Measurements from ENCODE around the gene SLC22A25. TPM values are rescaled to one million over a fixed set of nuclear protein-coding genes. Genes with fewer than 3 reads are reported as not detected.

SLC22A25 gene
- 0.04 TPM for total RNA-seq
- polyA plus RNA-seq (ENCODE audit: insufficient read depth in 1 of 8, insufficient read length in 8 of 8, low replicate concordance in 1 of 8) = under 1 TPM in 2 of 8 donors, not detected in 6; 0.09 to 0.17 TPM
- long read RNA-seq, donor 1 = 0 reads
- long read RNA-seq, donor 2 = 0 reads
- long read RNA-seq, donor 3 = 0 reads
- long read RNA-seq, donor 4 = 0 reads
- long read RNA-seq, donor 5 = 0 reads
- long read RNA-seq, donor 6 = 0 reads
- long read RNA-seq, donor 7 = 0 reads
- long read RNA-seq, donor 8 = 0 reads
- long read RNA-seq, donor 9 = 0 reads
- long read RNA-seq, donor 10 = 0 reads
- long read RNA-seq, donor 11 = 0 reads

GRCh38 chr11:63243533-63243932 is at the start of gene SLC22A25:
TSS of gene SLC22A25 (minus strand) at chr11:63243599. CDS start at chr11:63229652, 13,947 bp downstream.
- H3K4me1 ChIP-seq (ENCODE audit: control insufficient read depth, insufficient read depth, low read length) = no peaks in the 10 kb centered on the region
- 89% methylated on average over 2 of the region's 5 CpGs for WGBS (ENCODE audit: insufficient coverage)
- H3K27me3 ChIP-seq (ENCODE audit: control insufficient read depth, insufficient read depth, low read length) = no peaks in the 10 kb centered on the region
- no peak for DNase-seq
- no peaks in the 10 kb centered on the region for H3K9me3 ChIP-seq (replicated peaks; ENCODE audit: control insufficient read depth, low read depth, low read length)
- no peak within 1 kb of the TSS for H3K27ac ChIP-seq (ENCODE audit: low read length)
- H3K36me3 ChIP-seq (ENCODE audit: control insufficient read depth, insufficient read depth, low read length) = no peaks in the 10 kb centered on the region
- no peak within 1 kb of the TSS for H3K4me3 ChIP-seq (ENCODE audit: low read length)

GRCh38 chr11:63290285-63290684 is 46.9 kb upstream of the SLC22A25 start:
- Histone ChIP-seq H3K9me3 (replicated peaks; ENCODE audit: control insufficient read depth, low read depth, low read length) (no peaks in the 10 kb centered on the region), H3K27ac (ENCODE audit: low read length) (no peak overlapping the region), H3K4me3 (ENCODE audit: low read length) (no peak overlapping the region), H3K36me3 (ENCODE audit: control insufficient read depth, insufficient read depth, low read length) (no peaks in the 10 kb centered on the region), H3K27me3 (ENCODE audit: control insufficient read depth, insufficient read depth, low read length) (no peaks in the 10 kb centered on the region), H3K4me1 (ENCODE audit: control insufficient read depth, insufficient read depth, low read length) (no peaks in the 10 kb centered on the region)
- no peak for DNase-seq
- WGBS (ENCODE audit: insufficient coverage) = no CpG with 5 or more reads among the region's 4 CpGs

- H3K4me3 ChIP-seq (ENCODE audit: low read length) = no peak overlapping the region
- no peaks in the 10 kb centered on the region for H3K9me3 ChIP-seq (replicated peaks; ENCODE audit: control insufficient read depth, low read depth, low read length)
- H3K36me3 ChIP-seq (ENCODE audit: control insufficient read depth, insufficient read depth, low read length) = no peaks in the 10 kb centered on the region
- DNase-seq = no peak
- H3K27ac ChIP-seq (ENCODE audit: low read length) = no peak overlapping the region
- WGBS (ENCODE audit: insufficient coverage) = no CpG with 5 or more reads among the region's 5 CpGs
- no peaks in the 10 kb centered on the region for H3K27me3 ChIP-seq (ENCODE audit: control insufficient read depth, insufficient read depth, low read length)
- no peaks in the 10 kb centered on the region for H3K4me1 ChIP-seq (ENCODE audit: control insufficient read depth, insufficient read depth, low read length)
These were observed 46.3 kb upstream of the SLC22A25 start for GRCh38 chr11:63289658-63290057.

DNA sequence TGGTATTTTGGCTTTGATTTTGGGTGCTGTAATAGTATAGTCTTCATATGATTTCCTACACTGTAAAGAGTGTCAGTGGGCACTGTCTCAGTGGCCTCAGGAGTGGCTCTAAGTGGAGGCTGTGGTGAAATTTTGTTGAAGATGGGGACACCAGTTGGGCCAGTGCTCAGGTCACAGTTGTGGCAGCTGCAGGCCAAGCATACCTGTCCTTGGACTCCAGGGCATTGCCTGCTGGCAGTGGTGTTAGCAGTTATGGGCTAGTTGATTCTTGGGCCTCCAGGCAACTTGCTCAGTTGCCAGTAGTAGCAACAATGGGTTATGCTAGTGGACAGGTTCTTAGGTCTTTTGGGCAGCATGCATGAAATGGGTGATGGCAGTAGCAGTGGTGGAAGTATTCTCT is 39.2 kb upstream of the SLC22A25 start:
- no peaks in the 10 kb centered on the region for H3K4me1 ChIP-seq (ENCODE audit: control insufficient read depth, insufficient read depth, low read length)
- no peak overlapping the region for H3K4me3 ChIP-seq (ENCODE audit: low read length)
- no peaks in the 10 kb centered on the region for H3K9me3 ChIP-seq (replicated peaks; ENCODE audit: control insufficient read depth, low read depth, low read length)
- H3K27me3 ChIP-seq (ENCODE audit: control insufficient read depth, insufficient read depth, low read length) = no peaks in the 10 kb centered on the region
- no peak for DNase-seq
- no peak overlapping the region for H3K27ac ChIP-seq (ENCODE audit: low read length)
- H3K36me3 ChIP-seq (ENCODE audit: control insufficient read depth, insufficient read depth, low read length) = no peaks in the 10 kb centered on the region

GRCh38 chr11:63280920-63281319 is 37.5 kb upstream of the SLC22A25 start:
- no peak for DNase-seq
- Histone ChIP-seq H3K27me3 (ENCODE audit: control insufficient read depth, insufficient read depth, low read length) (no peaks in the 10 kb centered on the region), H3K4me1 (ENCODE audit: control insufficient read depth, insufficient read depth, low read length) (no peaks in the 10 kb centered on the region), H3K27ac (ENCODE audit: low read length) (no peak overlapping the region), H3K4me3 (ENCODE audit: low read length) (no peak overlapping the region), H3K36me3 (ENCODE audit: control insufficient read depth, insufficient read depth, low read length) (no peaks in the 10 kb centered on the region), H3K9me3 (replicated peaks; ENCODE audit: control insufficient read depth, low read depth, low read length) (no peaks in the 10 kb centered on the region)

DNA sequence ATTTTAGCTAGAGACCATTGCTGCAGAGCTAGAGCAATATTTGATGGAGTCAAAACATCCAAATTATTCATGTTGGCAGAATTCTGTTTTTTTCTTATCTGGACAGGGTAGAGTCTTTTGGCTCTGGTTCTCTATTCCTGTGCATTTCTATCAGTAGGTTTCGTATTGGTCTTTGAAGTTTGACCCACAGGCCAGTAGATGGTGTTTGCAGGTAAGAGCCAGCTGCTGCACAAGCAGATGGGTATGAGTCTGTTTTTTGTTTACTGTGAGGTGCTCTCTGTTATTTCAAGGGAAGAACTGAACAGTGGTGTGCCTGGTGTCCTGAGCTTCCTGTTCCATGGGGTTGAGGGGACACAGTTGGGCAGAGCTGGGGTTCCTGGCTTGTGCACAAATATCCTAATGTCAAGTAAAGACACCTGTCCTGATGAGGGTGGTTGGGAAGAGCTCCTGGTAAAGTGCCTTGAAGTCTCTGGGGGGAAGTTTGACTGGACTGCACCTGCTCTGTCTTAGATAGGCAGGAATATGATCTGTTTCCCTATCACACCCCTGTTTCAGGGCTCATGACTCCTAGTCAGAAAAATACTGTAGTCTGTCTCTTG is 34.0 kb upstream of the SLC22A25 start:
- no peaks in the 10 kb centered on the region for H3K4me1 ChIP-seq (ENCODE audit: control insufficient read depth, insufficient read depth, low read length)
- no peaks in the 10 kb centered on the region for H3K27me3 ChIP-seq (ENCODE audit: control insufficient read depth, insufficient read depth, low read length)
- no peaks in the 10 kb centered on the region for H3K9me3 ChIP-seq (replicated peaks; ENCODE audit: control insufficient read depth, low read depth, low read length)
- no peak for DNase-seq
- no peak overlapping the region for H3K4me3 ChIP-seq (ENCODE audit: low read length)
- no peaks in the 10 kb centered on the region for H3K36me3 ChIP-seq (ENCODE audit: control insufficient read depth, insufficient read depth, low read length)
- 60% methylated on average over 1 of the region's 1 CpG for WGBS (ENCODE audit: insufficient coverage)
- H3K27ac ChIP-seq (ENCODE audit: low read length) = no peak overlapping the region

GRCh38 chr11:63274776-63275175 is 31.4 kb upstream of the SLC22A25 start:
- H3K27ac ChIP-seq (ENCODE audit: low read length) = no peak overlapping the region
- no peaks in the 10 kb centered on the region for H3K4me1 ChIP-seq (ENCODE audit: control insufficient read depth, insufficient read depth, low read length)
- H3K36me3 ChIP-seq (ENCODE audit: control insufficient read depth, insufficient read depth, low read length) = no peaks in the 10 kb centered on the region
- H3K4me3 ChIP-seq (ENCODE audit: low read length) = no peak overlapping the region
- no peak for DNase-seq
- no peaks in the 10 kb centered on the region for H3K9me3 ChIP-seq (replicated peaks; ENCODE audit: control insufficient read depth, low read depth, low read length)
- no CpG with 5 or more reads among the region's 1 CpG for WGBS (ENCODE audit: insufficient coverage)
- H3K27me3 ChIP-seq (ENCODE audit: control insufficient read depth, insufficient read depth, low read length) = no peaks in the 10 kb centered on the region

DNA sequence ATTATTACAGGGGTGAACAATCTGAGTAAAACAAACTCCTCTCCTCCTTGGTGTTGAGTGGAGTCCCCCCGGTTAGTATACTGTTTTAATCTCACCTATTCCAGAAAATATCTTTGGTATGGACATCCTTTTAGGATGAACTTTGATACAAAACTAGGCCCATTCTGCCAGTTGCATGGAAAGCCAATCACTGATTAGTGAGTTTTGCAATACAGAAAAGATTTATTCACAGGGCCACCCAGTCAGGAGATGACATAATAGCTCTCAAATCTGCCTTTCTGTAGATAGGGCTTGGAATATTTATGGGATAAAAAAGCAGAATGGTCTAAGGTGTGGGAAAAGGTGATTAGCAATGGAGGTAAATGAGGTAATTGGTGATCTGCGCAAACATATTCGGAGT is 30.3 kb upstream of the SLC22A25 start:
- Histone ChIP-seq H3K9me3 (replicated peaks; ENCODE audit: control insufficient read depth, low read depth, low read length) (no peaks in the 10 kb centered on the region), H3K4me3 (ENCODE audit: low read length) (no peak overlapping the region), H3K4me1 (ENCODE audit: control insufficient read depth, insufficient read depth, low read length) (no peaks in the 10 kb centered on the region), H3K36me3 (ENCODE audit: control insufficient read depth, insufficient read depth, low read length) (no peaks in the 10 kb centered on the region), H3K27ac (ENCODE audit: low read length) (no peak overlapping the region), H3K27me3 (ENCODE audit: control insufficient read depth, insufficient read depth, low read length) (no peaks in the 10 kb centered on the region)
- WGBS (ENCODE audit: insufficient coverage) = 95% methylated on average over 2 of the region's 3 CpGs
- no peak for DNase-seq

DNA sequence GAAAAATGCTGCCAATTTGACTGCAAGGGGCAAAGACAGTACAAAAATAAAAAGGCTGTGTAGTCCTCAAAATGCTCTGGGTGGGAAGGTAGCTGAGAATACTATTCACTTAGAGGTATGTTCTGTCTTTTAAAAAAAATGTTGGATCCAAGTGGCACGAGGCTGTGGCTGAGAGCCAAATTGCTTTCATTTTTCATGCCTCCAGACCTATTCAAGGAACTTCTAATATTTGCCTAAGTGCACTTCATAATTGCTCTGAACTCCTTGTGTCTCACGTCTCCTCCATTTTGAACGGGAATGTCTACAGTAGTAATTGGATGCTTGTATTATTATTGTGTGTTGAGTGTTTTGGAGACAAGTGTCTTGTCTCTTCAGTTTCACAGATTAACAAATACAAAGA is 19.1 kb upstream of the SLC22A25 start:
- no peak for DNase-seq
- H3K36me3 ChIP-seq (ENCODE audit: control insufficient read depth, insufficient read depth, low read length) = no peaks in the 10 kb centered on the region
- H3K4me1 ChIP-seq (ENCODE audit: control insufficient read depth, insufficient read depth, low read length) = no peaks in the 10 kb centered on the region
- no CpG with 5 or more reads among the region's 3 CpGs for WGBS (ENCODE audit: insufficient coverage)
- no peak overlapping the region for H3K27ac ChIP-seq (ENCODE audit: low read length)
- no peak overlapping the region for H3K4me3 ChIP-seq (ENCODE audit: low read length)
- H3K27me3 ChIP-seq (ENCODE audit: control insufficient read depth, insufficient read depth, low read length) = no peaks in the 10 kb centered on the region
- H3K9me3 ChIP-seq (replicated peaks; ENCODE audit: control insufficient read depth, low read depth, low read length) = no peaks in the 10 kb centered on the region

- H3K9me3 ChIP-seq (replicated peaks; ENCODE audit: control insufficient read depth, low read depth, low read length) = no peaks in the 10 kb centered on the region
- H3K4me3 ChIP-seq (ENCODE audit: low read length) = no peak overlapping the region
- H3K27ac ChIP-seq (ENCODE audit: low read length) = no peak overlapping the region
- H3K36me3 ChIP-seq (ENCODE audit: control insufficient read depth, insufficient read depth, low read length) = no peaks in the 10 kb centered on the region
- no peak for DNase-seq
- no peaks in the 10 kb centered on the region for H3K4me1 ChIP-seq (ENCODE audit: control insufficient read depth, insufficient read depth, low read length)
- H3K27me3 ChIP-seq (ENCODE audit: control insufficient read depth, insufficient read depth, low read length) = no peaks in the 10 kb centered on the region
- no CpG with 5 or more reads among the region's 2 CpGs for WGBS (ENCODE audit: insufficient coverage)
These were observed 7.9 kb upstream of the SLC22A25 start for GRCh38 chr11:63251312-63251711.

Measured in muscle of leg (tissue), 16 donors.